PC-3 (cell line): Measurements from ENCODE around the gene RPS26. TPM values are rescaled to one million over a fixed set of nuclear protein-coding genes. Genes with fewer than 3 reads are reported as not detected.
A peak's percentile ranks its signal among the peaks of the same experiment; 100 is the strongest.

Source experiments
- ATAC-seq: fragments of 200-7000 bp; cut with Tn5 transposase; 2 replicates; pipeline ENCODE4 v1.9.1; 2020; ENCODE audit warnings: mild to moderate bottlenecking, moderate library complexity
- BruUV-seq: library from RNA; stranded (reverse); fragments of 400-500 nt; replicated peaks from 2 replicates; lab custom pipeline; 2021; lab: Mats Ljungman, UMichigan
- CTCF ChIA-PET: fragments of 300-600 bp; sonication (Branson Sonifier 250); formaldehyde crosslinking; loops from one replicate; lab custom pipeline; 2022; ENCODE audit warnings: antibody characterized with exemption; lab: Charles Lee
- POLR2A ChIA-PET: fragments of 300-600 bp; sonication (Branson Sonifier 250); formaldehyde crosslinking; loops from one replicate; lab custom pipeline; 2022; ENCODE audit warnings: antibody characterized with exemption; ENCODE audit not compliant: unreplicated experiment; lab: Charles Lee
- DNase-seq: peaks from one replicate; pipeline ENCODE4 v3.0.0-alpha.2; 2015
- H2AFZ ChIP-seq: fragments of 300-600 bp; sonication (generic); 2 replicates; pipeline ENCODE4 v1.6.0; 2016; ENCODE audit warnings: antibody characterized with exemption, low read length
- H3F3A ChIP-seq: fragments of 300-600 bp; sonication (generic); one replicate; pipeline ENCODE4 v1.6.0; 2017; ENCODE audit warnings: antibody characterized with exemption, low read length, control low read depth, mild to moderate bottlenecking; ENCODE audit not compliant: unreplicated experiment
- H3K27ac ChIP-seq: fragments of 300-600 bp; sonication (generic); 2 replicates; pipeline ENCODE4 v1.5.1; 2016; ENCODE audit warnings: mild to moderate bottlenecking, low read length
- H3K27me3 ChIP-seq: fragments of 300-600 bp; sonication (generic); 2 replicates; pipeline ENCODE4 v1.6.1; 2016; ENCODE audit warnings: low read length, mixed read lengths
- H3K36me3 ChIP-seq: fragments of 300-600 bp; sonication (generic); 2 replicates; pipeline ENCODE4 v1.6.1; 2016; ENCODE audit warnings: low read depth, mixed run types, low read length, mixed read lengths
- H3K4me1 ChIP-seq: fragments of 300-600 bp; sonication (generic); 2 replicates; pipeline ENCODE4 v1.5.1; 2016; ENCODE audit warnings: low read length; ENCODE audit not compliant: insufficient read depth
- H3K4me2 ChIP-seq: fragments of 300-600 bp; sonication (generic); 2 replicates; pipeline ENCODE4 v1.6.0; 2016; ENCODE audit warnings: low read length
- H3K4me3 ChIP-seq: fragments of 300-600 bp; sonication (generic); 2 replicates; pipeline ENCODE4 v1.5.1; 2016; ENCODE audit warnings: mild to moderate bottlenecking, low read length, mixed read lengths
- H3K79me2 ChIP-seq: fragments of 300-600 bp; sonication (generic); 2 replicates; pipeline ENCODE4 v1.6.1; 2017; ENCODE audit warnings: low read length, mixed read lengths
- H3K9ac ChIP-seq: fragments of 300-600 bp; sonication (generic); 2 replicates; pipeline ENCODE4 v1.6.0; 2016; ENCODE audit warnings: mild to moderate bottlenecking, low read length
- H3K9me2 ChIP-seq: fragments of 300-600 bp; sonication (generic); replicated peaks from 2 replicates; pipeline ENCODE4 v1.6.1; 2016; ENCODE audit warnings: mixed run types, low read length, mixed read lengths
- H3K9me3 ChIP-seq: fragments of 300-600 bp; sonication (generic); 2 replicates; pipeline ENCODE4 v1.6.1; 2016; ENCODE audit warnings: low read length, mixed read lengths
- H4K20me1 ChIP-seq: fragments of 300-600 bp; sonication (generic); 2 replicates; pipeline ENCODE4 v1.6.1; 2016; ENCODE audit warnings: low read length, mixed read lengths
- EZH2 ChIP-seq: fragments of 300-600 bp; sonication (generic); IDR thresholded peaks from one replicate; pipeline ENCODE4 v1.6.1; 2017; ENCODE audit warnings: antibody characterized with exemption, mild to moderate bottlenecking, low read length; ENCODE audit not compliant: unreplicated experiment
- EZH2phosphoT487 ChIP-seq: fragments of 300-600 bp; sonication (generic); IDR thresholded peaks from 2 replicates; pipeline ENCODE4 v1.6.1; 2018; ENCODE audit warnings: mild to moderate bottlenecking, antibody characterized with exemption, low read length, borderline replicate concordance
- intact Hi-C: fragments of 100-400 bp; cut with micrococcal nuclease; formaldehyde crosslinking; loops from 2 replicates; pipeline ENCODE4 v1.9.0; 2023
- total RNA-seq: library from RNA; depleted of rRNA; stranded (reverse); fragments of >200 nt; gene quantifications from 2 replicates; pipeline ENCODE4 v1.2.3, GENCODE V29; 2014
- TF ChIP-seq, protein P1 (sequence below): fragments of 300-600 bp; sonication (generic); conservative IDR thresholded peaks from 2 replicates; pipeline ENCODE4 v1.5.1; 2017; ENCODE audit warnings: antibody characterized with exemption, low read depth, mild to moderate bottlenecking, low read length

The RPS26 gene
- total RNA-seq, 1 experiment from 2014 or later, result 320 TPM

DNA sequence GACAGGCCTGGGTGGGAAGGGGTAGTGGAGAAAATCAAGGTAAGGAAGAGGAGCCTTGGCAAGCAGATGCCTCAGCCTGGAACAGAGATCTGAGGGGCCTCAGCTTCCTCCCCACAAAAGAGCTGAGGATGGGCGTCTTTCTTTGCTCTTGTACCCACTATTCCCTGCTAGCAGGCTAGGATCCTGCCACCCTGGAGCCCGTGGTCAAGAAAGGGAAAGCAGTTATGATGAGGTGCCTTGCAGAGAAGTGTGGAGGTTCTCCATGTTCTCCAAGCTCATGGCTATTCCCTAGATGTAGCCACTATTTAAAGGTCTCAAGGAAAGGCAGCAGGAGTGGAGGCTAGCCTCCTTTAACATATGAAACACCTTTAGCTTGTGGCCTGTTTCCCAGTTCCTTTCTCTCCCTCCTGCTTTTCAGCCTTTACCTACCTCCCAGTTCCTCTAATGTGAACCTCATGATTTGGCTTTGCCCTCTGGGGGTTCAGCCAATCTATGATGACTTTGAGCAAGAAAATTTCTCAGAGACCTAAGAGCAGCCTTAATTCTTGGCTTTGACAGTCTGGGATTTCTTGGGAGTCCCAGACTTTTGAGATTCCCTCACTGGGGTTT, 19.7 kb upstream of the RPS26 start:
- BruUV-seq, result no TSS peak
- ATAC-seq (no peak), DNase-seq (no peak)
- Histone ChIP-seq H3K4me2 (no peak overlapping the region), H3K36me3 (no peaks in the 10 kb centered on the region), H3F3A (no peaks in the 10 kb centered on the region), H3K79me2 (no peaks in the 10 kb centered on the region), H2AFZ (no peak overlapping the region), H3K27me3 (no peaks in the 10 kb centered on the region), H3K4me1 (no peaks in the 10 kb centered on the region), H3K9me2 (no peaks in the 10 kb centered on the region), H3K9ac (no peak overlapping the region), H3K9me3 (no peaks in the 10 kb centered on the region), H3K27ac (no peak overlapping the region), H3K4me3 (no peak overlapping the region), H4K20me1 (no peaks in the 10 kb centered on the region)
- POLR2A ChIA-PET, result no interaction called here
- CTCF ChIA-PET, result no interaction called here
- TF ChIP-seq EZH2phosphoT487 (no peak), EZH2 (no peak)
- TF ChIP-seq, protein P1, sequence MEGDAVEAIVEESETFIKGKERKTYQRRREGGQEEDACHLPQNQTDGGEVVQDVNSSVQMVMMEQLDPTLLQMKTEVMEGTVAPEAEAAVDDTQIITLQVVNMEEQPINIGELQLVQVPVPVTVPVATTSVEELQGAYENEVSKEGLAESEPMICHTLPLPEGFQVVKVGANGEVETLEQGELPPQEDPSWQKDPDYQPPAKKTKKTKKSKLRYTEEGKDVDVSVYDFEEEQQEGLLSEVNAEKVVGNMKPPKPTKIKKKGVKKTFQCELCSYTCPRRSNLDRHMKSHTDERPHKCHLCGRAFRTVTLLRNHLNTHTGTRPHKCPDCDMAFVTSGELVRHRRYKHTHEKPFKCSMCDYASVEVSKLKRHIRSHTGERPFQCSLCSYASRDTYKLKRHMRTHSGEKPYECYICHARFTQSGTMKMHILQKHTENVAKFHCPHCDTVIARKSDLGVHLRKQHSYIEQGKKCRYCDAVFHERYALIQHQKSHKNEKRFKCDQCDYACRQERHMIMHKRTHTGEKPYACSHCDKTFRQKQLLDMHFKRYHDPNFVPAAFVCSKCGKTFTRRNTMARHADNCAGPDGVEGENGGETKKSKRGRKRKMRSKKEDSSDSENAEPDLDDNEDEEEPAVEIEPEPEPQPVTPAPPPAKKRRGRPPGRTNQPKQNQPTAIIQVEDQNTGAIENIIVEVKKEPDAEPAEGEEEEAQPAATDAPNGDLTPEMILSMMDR, result no peak
- intact Hi-C loops, result no loop called here

DNA sequence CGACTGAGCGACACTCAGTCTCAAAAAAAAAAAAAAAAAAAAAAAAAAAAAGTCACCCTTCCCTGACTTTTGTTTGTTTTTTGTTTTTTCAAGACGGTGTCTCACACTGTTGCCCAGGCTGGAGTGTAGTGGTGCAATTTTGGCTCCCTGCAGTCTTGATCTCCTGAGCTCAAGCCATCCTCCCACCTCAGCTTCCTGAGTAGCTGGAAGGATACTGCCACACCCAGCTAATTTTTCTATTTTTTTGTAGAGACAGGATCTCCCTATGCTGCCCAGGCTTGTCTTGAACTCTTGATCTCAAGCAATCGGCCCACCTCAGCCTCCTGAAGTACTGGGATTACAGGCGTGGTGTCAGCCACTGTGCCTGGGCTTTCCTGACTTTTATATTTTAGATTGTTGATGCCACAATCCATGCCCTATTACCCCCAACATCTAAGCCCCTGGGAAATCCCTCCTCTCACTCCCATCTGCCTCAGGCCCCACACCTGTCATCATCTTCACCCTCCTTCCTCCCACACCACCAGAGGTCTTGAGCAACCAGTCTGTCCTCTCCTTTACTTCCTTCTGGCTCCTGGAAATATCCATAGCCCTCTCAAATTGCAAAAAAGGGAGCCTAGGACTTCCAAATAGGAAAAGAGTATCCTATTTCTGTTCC, 13.1 kb upstream of the RPS26 start:
- Histone ChIP-seq H3K36me3 (no peaks in the 10 kb centered on the region), H3K27ac (peak overlapping the region; percentile 27), H3K9ac (no peak overlapping the region), H3K27me3 (no peaks in the 10 kb centered on the region), H3K4me3 (no peak overlapping the region), H3K9me2 (no peaks in the 10 kb centered on the region), H4K20me1 (no peaks in the 10 kb centered on the region), H3K4me1 (peaks cover 17% of the 10 kb centered on the region), H2AFZ (no peak overlapping the region), H3K9me3 (no peaks in the 10 kb centered on the region), H3K4me2 (peak overlapping the region; percentile 20; the same call in 1 of the 2 replicates), H3K79me2 (no peaks in the 10 kb centered on the region), H3F3A (no peaks in the 10 kb centered on the region)
- intact Hi-C loops, result loop anchor here (1.0 kb wide), 2 partner anchors 32 to 289 kb away; no protein-coding TSS in a partner anchor
- ChIA-PET CTCF (interaction anchor here (0.6 to 2.3 kb wide), 6 partner anchors 22 to 407 kb away, joined by 3 to 29 read pairs (median 6); partner anchors contain the start of genes RAB5B and SUOX), POLR2A (interaction anchor here (0.7 to 1.4 kb wide), 2 partner anchors 31 to 33 kb away, joined by 3 to 7 read pairs; partner anchors contain the start of gene SUOX)
- TF ChIP-seq, protein P1, result no peak
- TF ChIP-seq EZH2phosphoT487 (no peak), EZH2 (no peak)
- DNase-seq, result no peak
- no TSS peak for BruUV-seq
- peak; percentile 42 for ATAC-seq
